Midbrain (tissue), 1 donor: ENCODE data around the gene ST7.

ENCODE experiments used
- DNase-seq: peaks from one replicate; lab custom pipeline; 2025; lab: John Stamatoyannopoulos, UW

ST7 gene

DNA sequence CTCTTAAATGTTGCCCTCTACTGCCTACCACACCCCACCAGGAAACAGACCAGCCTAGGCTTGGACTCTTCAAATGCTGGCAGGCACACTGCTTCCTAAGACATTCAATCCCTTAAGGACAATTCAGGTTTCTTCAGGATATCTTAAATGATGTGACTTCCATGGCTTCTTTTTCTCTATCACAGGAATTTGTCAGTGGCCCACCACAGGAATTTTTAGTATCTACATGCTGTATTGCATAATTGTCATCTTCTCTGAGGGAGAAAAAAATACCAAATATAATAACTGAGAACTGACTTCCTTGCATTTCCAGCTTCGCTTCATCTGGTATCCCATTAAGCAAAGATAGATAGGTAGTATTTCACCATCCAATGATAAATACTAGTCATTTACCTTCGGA, 240.3 kb downstream of the ST7 start:
- no peak for DNase-seq

DNA sequence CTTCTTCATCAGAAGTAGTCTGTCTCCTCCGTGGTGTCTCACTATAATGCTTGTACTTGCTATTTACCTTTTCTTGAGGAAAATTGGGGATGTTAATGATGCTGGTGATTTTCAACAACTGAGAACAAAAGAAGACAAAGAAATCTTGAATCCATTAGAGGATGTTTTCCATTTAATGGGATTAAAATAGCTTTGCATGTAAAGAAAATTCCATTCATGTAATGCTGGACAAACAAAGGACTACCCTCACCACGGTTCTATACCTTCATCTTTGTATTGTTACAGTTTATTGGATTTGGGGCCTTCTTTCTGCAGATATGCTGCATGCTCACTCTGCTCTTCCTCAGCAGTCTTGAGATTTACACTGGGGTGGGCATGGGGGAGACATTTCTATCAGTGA, 241.1 kb downstream of the ST7 start:
- no peak for DNase-seq

DNA sequence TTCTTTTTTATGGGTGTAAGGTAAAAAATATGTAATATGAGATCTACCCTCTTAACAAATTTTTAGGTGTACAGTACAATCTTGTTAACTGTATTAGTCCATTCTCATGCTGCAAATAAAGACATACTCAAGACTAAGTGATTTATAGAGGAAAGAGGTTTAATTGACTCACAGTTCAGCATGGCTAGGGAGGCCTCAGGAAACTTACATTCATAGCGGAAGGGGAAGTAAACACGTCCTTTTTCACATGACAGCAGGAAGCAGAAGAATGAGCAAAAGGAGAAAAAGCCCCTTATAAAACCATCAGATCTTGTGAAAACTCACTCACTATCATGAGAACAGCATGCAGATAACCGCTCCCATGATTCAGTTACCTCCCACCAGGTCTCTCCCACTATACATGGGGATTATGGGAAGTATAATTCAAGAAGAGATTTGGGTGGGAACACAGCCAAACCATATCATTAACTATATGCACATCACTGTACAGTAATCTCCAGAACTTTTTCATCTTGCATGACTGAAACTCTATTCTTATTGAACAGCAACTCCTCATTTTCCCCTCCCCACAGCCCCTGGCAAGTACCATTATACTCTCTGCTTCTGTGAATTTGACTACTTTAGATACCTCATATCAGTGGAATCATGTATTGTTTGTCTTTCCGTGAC, 242.2 kb downstream of the ST7 start:
- DNase-seq, result no peak

DNA sequence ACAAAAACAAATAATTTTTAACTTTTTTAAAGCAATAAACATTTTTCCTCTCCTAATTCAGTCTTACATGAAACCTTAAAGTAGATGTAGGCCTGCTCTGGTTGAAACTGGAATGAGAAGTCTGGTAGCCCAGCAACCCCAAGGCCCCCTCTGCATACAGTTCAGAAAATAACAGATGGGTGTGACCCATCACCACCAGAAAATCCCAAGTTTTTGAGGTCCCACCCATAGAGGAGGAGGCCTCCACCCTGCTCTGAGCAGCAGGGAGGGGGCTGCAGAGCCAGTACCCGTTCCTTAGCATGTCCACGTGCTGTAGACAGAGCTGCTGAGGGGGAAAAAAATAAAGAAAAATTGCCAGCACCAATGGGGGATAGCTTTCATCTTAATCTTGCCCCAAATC, 246.8 kb downstream of the ST7 start:
- no peak for DNase-seq

DNA sequence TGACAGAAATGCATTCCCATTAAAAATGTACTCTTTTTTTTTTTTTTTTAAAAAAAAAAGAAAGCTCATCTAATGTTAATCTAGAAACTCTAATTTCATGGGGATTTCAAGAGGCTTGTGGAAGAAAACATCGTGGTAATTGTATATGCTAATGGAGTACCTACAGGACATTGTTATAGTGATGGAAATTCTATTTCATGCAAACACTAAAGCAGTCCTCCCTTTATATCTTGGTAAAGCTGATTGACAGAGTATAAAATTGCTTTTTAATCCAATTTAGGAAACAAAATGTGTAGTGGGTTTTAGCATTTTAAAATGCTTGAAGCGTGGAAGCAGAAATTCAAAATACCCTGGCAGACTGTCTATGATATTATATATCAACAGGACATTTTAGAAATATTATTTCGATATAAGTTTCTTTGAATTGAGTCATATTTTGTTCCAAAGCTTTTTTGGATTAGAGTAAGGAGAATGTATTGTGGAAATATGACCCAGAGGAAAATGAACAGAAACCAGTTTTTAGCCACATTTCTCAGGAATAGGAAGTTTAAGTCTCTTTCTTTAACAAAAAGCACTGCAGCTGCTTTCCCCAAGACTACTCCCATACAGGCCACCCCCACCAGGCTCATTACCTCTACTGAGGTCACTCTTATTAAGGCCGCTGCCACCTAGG, 247.6 kb downstream of the ST7 start:
- DNase-seq, result no peak

DNA sequence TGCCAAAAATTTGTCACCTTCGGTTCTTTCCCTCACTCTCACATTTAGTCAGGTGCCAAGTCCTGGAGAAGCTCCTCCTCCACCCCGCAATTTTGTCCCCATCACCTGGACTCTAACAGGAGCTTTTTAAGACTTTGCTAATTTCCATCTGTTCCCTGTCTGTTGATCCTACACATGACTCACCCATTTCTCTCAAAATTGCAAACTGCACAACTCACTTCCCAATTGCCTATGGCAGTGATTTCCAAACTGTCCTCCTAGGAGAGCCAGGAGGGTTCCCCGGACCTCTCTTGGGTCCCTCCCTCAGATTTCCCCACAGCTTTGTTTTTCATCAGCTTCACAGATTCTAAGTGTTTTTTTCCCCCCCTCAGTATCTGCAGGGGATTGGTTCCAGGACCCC, 249.2 kb downstream of the ST7 start:
- no peak for DNase-seq

DNA sequence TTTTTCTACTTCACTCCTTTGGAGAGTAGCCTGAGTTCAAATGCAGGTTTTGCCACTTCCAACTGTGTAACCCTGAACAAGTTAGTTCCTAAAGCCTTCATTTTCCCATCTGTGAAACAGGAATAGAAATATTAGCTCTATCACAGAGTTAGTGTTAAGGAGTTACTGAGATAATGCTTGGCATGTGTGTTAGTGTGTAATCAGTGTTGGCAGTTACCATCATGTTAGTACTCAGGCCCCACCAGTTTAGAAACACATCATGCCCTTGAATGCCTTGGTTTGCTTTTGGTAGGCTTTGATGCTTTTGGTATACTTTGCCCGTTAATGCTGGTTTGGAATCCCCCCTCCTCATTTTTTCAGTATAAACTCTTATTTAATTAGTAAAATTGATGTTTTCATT, 249.9 kb downstream of the ST7 start:
- no peak for DNase-seq

- no peak for DNase-seq
These were observed 252.6 kb downstream of the ST7 start for GRCh38 chr7:117205873-117206272.

DNA sequence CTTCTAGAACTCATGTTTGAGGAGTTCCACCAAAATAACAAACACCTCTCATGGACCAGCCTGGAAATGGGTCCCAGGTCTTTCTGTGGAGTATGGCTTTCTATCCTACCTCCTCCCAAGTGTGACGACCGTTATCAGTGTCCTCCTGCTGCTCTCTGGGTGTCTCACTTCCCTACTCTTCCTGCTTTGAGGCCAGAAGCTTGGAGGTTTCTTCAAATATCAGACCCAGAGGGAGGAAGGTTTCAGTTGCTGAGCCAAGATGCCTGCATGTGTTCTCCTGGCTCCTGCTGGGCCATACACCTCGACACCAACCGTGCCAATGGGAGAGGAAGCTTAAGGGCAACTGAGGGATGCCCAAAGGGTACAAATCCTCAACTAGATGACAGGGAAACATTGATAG, 255.0 kb downstream of the ST7 start:
- no peak for DNase-seq

DNA sequence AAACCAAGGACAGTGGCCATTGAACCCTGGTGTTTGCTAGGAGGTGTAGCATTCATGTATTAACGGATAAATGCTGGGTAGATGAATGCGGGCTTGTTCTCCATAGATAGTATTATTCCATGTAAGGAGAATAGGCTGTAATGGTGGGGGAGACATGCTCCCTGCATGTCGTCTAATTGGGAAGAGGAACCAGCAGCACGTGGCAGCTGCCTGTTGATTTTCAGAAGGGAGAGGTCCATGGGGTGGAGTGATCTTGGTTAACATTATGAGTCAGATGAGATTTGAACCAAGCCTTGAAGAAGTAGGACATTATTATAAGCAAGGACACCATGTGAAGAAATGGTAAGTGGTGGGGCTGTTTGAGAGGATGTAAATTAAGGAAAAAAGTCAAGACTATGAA, 257.1 kb downstream of the ST7 start:
- no peak for DNase-seq

- DNase-seq, result no peak
These were observed 257.6 kb downstream of the ST7 start for GRCh38 chr7:117210908-117211307.

- no peak for DNase-seq
These were observed 258.3 kb downstream of the ST7 start for GRCh38 chr7:117211614-117212013.

DNA sequence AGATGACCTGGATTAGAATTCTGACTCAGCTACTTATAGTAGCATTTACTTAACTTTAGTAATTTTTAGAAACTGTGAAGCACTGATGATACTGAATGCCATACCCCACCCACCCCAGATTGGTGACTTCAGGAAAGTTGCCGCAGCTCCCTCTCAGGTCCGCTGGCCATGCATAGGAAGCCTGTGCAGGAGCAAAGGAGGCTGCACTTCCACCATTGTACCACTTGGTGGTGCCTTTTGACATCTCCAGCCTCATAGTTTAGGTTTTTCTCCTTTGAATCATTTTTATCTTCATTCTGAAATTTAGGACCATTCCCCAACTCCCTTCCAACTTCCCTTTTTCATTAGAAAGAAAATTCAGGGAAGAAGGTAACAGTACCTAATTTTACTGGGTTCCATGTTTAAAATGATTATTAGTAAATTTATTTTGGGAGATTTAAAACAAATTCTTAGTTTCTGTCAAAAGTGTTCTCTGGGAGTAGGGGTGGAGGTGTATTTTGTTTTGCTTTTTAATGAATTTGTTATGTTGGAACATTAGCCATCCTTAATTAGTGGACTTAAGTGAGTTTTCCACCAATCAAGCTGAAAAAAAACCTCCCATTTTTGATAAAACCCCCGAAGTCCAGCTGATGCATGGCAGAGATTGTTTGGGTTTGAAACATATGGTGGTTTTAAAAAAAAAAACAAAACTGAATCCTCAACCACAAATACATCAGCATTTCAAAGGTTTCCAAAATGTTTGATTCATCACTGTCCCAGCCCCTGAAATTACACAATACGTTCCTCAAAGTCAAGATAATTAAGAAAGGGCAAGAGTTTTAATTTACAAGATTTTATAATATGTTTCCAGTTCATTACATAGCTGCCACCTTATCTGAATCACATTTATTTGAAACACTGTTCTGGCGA, 259.9 kb downstream of the ST7 start:
- peak; percentile 46 for DNase-seq

DNA sequence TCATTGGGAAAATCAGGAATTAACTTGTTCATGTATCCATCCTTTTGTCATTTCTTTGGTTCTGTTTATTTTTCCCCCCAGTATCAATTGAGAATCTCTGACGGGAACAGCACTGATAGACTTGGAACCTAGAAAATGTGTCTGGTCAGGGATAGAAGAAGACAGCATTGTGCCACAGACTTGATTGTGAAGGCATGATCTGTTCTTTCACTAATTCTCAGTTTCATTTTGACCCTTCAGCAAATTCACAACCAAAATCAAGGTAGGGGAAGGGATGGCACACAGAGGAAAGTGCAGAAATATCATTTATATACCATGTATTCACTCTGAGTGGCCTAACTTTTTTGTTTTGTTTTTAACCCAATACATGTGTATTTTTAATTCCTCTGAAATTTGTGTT, 262.7 kb downstream of the ST7 start:
- DNase-seq, result no peak

DNA sequence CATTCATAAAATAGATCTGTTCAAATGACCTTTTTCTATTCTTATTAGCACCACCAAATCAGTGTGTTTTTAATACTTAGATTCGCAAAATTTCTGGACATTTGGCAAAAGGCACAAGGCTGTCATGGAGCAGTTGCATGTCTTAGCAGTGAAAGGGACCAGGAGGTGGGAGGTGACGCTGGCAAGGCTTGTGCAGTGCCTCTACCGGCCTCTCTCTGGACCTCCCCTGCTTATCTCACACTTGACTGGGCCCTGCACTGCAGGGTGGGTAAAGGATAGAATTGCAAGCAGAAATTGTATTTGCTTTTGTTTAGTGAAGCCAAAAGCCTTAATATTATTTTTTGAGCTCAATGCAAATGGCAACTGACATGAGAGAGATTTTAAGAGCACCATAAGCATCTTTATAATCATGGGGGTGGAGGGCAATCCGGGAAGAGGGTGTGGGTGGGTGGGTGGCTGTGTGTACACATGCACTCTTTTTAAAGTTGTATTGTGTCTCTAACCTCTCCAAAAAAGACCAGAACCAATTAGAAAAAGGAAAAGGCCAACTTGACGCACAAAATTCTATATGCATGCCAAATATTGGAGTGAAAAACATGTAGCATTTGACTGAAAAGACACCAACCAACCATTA, 263.3 kb downstream of the ST7 start:
- no peak for DNase-seq

GRCh38 chr7:117217106-117218035, 264.1 kb downstream of the ST7 start:
- no peak for DNase-seq

GRCh38 chr7:117218700-117219099, 265.4 kb downstream of the ST7 start:
- no peak for DNase-seq

GRCh38 chr7:117219485-117219884, 266.2 kb downstream of the ST7 start:
- no peak for DNase-seq

DNA sequence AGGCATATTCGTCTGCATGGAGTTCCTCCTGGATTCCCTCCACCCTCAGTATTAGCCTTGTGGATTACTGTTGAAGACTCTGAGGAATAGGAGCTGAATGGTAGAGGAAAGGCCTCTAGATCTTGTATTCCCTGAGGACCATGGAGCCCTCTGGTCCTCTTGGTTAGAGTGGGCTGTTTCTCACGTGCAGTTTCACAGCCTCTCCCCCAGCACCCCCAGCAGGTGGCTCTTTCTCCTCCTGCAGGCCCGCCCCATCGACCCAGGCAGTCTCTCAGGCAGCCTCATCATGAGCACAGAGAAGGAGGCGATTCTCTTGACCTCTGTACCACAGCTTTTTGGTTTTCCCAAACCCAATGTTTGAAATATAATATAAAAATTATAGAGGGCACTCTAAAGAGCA, 267.5 kb downstream of the ST7 start:
- no peak for DNase-seq

DNA sequence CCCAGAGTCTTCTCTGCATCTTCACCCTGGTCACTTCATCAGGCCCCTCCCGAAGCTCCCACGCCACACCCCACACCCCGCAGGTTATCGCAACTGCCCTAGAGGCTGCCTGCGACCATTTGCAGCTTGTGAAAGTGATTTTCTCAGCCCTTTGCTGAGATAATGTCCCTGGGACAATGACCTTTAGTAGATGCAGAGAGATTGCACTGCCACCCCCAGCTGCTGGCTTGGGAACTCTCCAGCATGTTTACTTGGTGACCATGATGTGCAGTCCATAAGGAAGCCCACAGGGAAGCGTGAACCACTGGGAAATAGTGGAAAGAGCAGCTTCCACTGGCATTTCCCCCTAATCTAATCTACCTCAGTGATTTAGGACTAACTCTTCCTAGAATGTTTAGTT, 272.2 kb downstream of the ST7 start:
- no peak for DNase-seq

- no peak for DNase-seq
These were observed 273.8 kb downstream of the ST7 start for GRCh38 chr7:117227091-117227490.
